ENCODE data around the gene LRCOL1. TPM values are rescaled to one million over a fixed set of nuclear protein-coding genes. Genes with fewer than 3 reads are reported as not detected.

The LRCOL1 gene
- total RNA-seq, 1 experiment from 2014 or later = not detected

DNA sequence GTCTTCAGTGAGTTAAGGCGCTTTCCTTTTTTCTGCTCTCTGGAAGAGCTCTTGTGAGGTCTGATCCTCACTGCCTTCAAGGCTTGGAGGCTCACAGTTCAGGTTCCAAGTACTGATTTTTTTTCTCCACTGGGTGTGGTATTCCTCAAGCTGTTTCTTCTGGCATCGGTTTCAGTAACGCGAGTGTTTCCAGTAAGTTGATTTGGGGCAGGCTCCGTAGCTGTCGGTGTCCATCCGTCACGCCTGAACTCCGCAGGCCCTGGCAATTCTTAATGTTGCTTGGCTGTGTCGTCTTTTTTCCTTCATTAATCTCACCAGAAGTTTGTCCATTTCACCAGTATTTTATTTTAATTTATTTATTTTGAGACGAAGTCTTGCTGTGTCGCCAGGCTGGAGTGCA lies 30.6 kb downstream of the LRCOL1 start:
- CTCF ChIA-PET = interaction anchor here (0.6 to 1.2 kb wide), 2 partner anchors 19 to 139 kb away, joined by 3 read pairs; no protein-coding TSS in a partner anchor
- Mint-ChIP-seq H3K27ac (ENCODE audit: unreplicated experiment) (no peak overlapping the region), H3K9me3 (ENCODE audit: unreplicated experiment) (no peaks in the 10 kb centered on the region), H3K4me3 (ENCODE audit: unreplicated experiment) (no peak overlapping the region), H3K27me3 (ENCODE audit: insufficient read depth, unreplicated experiment) (no peaks in the 10 kb centered on the region), H3K36me3 (ENCODE audit: insufficient read depth, unreplicated experiment) (peaks cover 35% of the 10 kb centered on the region), H3K4me1 (ENCODE audit: low read depth, unreplicated experiment) (no peaks in the 10 kb centered on the region)
- no peaks in the 10 kb centered on the region for H3K4me1 ChIP-seq
- intact Hi-C loops (cut with micrococcal nuclease; ENCODE audit: unreplicated experiment) = no loop called here
- no peak overlapping the region for H3K4me3 ChIP-seq (ENCODE audit: low read depth, low read length)
- no peaks in the 10 kb centered on the region for H3K27me3 ChIP-seq (replicated peaks; ENCODE audit: control insufficient read depth, insufficient read depth, low read length)
- TF ChIP-seq, protein P1, sequence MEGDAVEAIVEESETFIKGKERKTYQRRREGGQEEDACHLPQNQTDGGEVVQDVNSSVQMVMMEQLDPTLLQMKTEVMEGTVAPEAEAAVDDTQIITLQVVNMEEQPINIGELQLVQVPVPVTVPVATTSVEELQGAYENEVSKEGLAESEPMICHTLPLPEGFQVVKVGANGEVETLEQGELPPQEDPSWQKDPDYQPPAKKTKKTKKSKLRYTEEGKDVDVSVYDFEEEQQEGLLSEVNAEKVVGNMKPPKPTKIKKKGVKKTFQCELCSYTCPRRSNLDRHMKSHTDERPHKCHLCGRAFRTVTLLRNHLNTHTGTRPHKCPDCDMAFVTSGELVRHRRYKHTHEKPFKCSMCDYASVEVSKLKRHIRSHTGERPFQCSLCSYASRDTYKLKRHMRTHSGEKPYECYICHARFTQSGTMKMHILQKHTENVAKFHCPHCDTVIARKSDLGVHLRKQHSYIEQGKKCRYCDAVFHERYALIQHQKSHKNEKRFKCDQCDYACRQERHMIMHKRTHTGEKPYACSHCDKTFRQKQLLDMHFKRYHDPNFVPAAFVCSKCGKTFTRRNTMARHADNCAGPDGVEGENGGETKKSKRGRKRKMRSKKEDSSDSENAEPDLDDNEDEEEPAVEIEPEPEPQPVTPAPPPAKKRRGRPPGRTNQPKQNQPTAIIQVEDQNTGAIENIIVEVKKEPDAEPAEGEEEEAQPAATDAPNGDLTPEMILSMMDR (IDR thresholded peaks at IDR 0.05; ENCODE audit: insufficient read depth in 1 of 2, low read depth in 1 of 2, low read length in 1 of 2, severe bottlenecking in 1 of 2, unreplicated experiment in 1 of 2) = no peak
- H3K9me3 ChIP-seq = no peaks in the 10 kb centered on the region
- POLR2A ChIA-PET = no interaction called here
- peaks cover 2% of the 10 kb centered on the region; the same call in 1 of the 2 replicates for H3K36me3 ChIP-seq (ENCODE audit: control insufficient read depth, insufficient read depth, low read length)
- BruUV-seq (replicated peaks) = no TSS peak
- DNase-seq = no peak

GRCh38 chr12:132578826-132579225 lies 31.6 kb downstream of the LRCOL1 start:
- no peaks in the 10 kb centered on the region for H3K4me1 Mint-ChIP-seq (ENCODE audit: low read depth, unreplicated experiment)
- TF ChIP-seq, protein P1 (IDR thresholded peaks at IDR 0.05; ENCODE audit: insufficient read depth in 1 of 2, low read depth in 1 of 2, low read length in 1 of 2, severe bottlenecking in 1 of 2, unreplicated experiment in 1 of 2) = no peak
- H3K27ac Mint-ChIP-seq (ENCODE audit: unreplicated experiment) = no peak overlapping the region
- H3K27me3 Mint-ChIP-seq (ENCODE audit: insufficient read depth, unreplicated experiment) = no peaks in the 10 kb centered on the region
- H3K4me3 Mint-ChIP-seq (ENCODE audit: unreplicated experiment) = no peak overlapping the region
- BruUV-seq (replicated peaks) = no TSS peak
- H3K27me3 ChIP-seq (replicated peaks; ENCODE audit: control insufficient read depth, insufficient read depth, low read length) = no peaks in the 10 kb centered on the region
- intact Hi-C loops (cut with micrococcal nuclease; ENCODE audit: unreplicated experiment) = no loop called here
- peaks cover 2% of the 10 kb centered on the region; the same call in 1 of the 2 replicates for H3K36me3 ChIP-seq (ENCODE audit: control insufficient read depth, insufficient read depth, low read length)
- H3K9me3 Mint-ChIP-seq (ENCODE audit: unreplicated experiment) = no peaks in the 10 kb centered on the region
- CTCF ChIA-PET = no interaction called here
- POLR2A ChIA-PET = no interaction called here
- H3K4me3 ChIP-seq (ENCODE audit: low read depth, low read length) = no peak overlapping the region
- no peaks in the 10 kb centered on the region for H3K9me3 ChIP-seq
- DNase-seq = no peak
- no peaks in the 10 kb centered on the region for H3K4me1 ChIP-seq
- H3K36me3 Mint-ChIP-seq (ENCODE audit: insufficient read depth, unreplicated experiment) = peaks cover 28% of the 10 kb centered on the region

DNA sequence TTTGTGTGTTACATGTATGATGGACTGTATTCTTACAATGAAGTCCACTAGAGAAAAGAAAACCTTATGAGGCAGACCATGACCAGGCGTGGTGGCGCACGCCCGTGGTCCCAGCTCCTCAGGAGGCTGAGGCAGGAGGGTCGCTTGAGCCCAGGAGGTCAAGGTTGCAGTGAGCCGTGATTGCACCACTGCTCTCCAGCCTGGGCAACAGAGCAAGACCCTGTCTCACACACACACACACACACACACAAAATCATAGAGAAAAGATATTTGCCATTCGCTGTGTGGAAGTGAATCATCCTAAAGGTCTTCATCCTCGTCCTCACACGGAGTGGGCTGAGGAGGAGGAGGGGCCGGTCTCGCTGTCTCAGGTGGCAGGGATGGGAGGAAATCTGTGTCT lies 32.3 kb downstream of the LRCOL1 start:
- H3K27me3 Mint-ChIP-seq (ENCODE audit: insufficient read depth, unreplicated experiment) = no peaks in the 10 kb centered on the region
- H3K4me3 Mint-ChIP-seq (ENCODE audit: unreplicated experiment) = no peak overlapping the region
- H3K36me3 Mint-ChIP-seq (ENCODE audit: insufficient read depth, unreplicated experiment) = peaks cover 26% of the 10 kb centered on the region
- H3K9me3 Mint-ChIP-seq (ENCODE audit: unreplicated experiment) = no peaks in the 10 kb centered on the region
- Histone ChIP-seq H3K36me3 (ENCODE audit: control insufficient read depth, insufficient read depth, low read length) (peaks cover 2% of the 10 kb centered on the region; the same call in 1 of the 2 replicates), H3K9me3 (no peaks in the 10 kb centered on the region), H3K4me3 (ENCODE audit: low read depth, low read length) (no peak overlapping the region), H3K27me3 (replicated peaks; ENCODE audit: control insufficient read depth, insufficient read depth, low read length) (no peaks in the 10 kb centered on the region), H3K4me1 (no peaks in the 10 kb centered on the region)
- intact Hi-C loops (cut with micrococcal nuclease; ENCODE audit: unreplicated experiment) = no loop called here
- TF ChIP-seq, protein P1 (IDR thresholded peaks at IDR 0.05; ENCODE audit: insufficient read depth in 1 of 2, low read depth in 1 of 2, low read length in 1 of 2, severe bottlenecking in 1 of 2, unreplicated experiment in 1 of 2) = no peak
- CTCF ChIA-PET = no interaction called here
- POLR2A ChIA-PET = no interaction called here
- BruUV-seq (replicated peaks) = no TSS peak
- H3K27ac Mint-ChIP-seq (ENCODE audit: unreplicated experiment) = no peak overlapping the region
- DNase-seq = no peak
- H3K4me1 Mint-ChIP-seq (ENCODE audit: low read depth, unreplicated experiment) = no peaks in the 10 kb centered on the region
